Measurements from ENCODE around the gene HNMT. TPM values are rescaled to one million over a fixed set of nuclear protein-coding genes. Genes with fewer than 3 reads are reported as not detected.

Gene HNMT
- total RNA-seq, 1 donor = 161 TPM

DNA sequence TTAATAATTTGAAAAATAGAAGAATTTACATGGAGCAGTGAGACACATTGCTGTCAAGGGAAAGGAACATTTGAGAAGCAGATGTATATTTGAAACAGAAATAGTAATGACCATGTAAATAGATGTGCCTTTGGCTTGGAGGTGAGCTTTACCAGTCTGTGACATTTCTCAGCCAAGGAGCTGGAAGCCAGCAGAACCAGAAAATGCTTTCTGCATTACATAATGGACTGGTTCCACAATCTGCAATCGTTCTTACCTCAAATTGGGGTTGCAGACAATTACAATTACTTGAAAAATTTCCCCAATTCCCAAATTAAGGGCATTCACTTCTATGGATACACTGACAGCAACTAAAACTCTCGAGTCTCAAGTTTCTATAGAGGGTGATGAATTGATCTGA, 59.7 kb downstream of the HNMT start:
- no peak overlapping the region for H3K4me3 ChIP-seq (ENCODE audit: low read depth, low read length)
- no peak for DNase-seq (ENCODE audit: low read depth)
- TF ChIP-seq, protein P1, sequence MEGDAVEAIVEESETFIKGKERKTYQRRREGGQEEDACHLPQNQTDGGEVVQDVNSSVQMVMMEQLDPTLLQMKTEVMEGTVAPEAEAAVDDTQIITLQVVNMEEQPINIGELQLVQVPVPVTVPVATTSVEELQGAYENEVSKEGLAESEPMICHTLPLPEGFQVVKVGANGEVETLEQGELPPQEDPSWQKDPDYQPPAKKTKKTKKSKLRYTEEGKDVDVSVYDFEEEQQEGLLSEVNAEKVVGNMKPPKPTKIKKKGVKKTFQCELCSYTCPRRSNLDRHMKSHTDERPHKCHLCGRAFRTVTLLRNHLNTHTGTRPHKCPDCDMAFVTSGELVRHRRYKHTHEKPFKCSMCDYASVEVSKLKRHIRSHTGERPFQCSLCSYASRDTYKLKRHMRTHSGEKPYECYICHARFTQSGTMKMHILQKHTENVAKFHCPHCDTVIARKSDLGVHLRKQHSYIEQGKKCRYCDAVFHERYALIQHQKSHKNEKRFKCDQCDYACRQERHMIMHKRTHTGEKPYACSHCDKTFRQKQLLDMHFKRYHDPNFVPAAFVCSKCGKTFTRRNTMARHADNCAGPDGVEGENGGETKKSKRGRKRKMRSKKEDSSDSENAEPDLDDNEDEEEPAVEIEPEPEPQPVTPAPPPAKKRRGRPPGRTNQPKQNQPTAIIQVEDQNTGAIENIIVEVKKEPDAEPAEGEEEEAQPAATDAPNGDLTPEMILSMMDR (IDR thresholded peaks at IDR 0.05; ENCODE audit: insufficient read depth, low read depth, low read length) = no peak

DNA sequence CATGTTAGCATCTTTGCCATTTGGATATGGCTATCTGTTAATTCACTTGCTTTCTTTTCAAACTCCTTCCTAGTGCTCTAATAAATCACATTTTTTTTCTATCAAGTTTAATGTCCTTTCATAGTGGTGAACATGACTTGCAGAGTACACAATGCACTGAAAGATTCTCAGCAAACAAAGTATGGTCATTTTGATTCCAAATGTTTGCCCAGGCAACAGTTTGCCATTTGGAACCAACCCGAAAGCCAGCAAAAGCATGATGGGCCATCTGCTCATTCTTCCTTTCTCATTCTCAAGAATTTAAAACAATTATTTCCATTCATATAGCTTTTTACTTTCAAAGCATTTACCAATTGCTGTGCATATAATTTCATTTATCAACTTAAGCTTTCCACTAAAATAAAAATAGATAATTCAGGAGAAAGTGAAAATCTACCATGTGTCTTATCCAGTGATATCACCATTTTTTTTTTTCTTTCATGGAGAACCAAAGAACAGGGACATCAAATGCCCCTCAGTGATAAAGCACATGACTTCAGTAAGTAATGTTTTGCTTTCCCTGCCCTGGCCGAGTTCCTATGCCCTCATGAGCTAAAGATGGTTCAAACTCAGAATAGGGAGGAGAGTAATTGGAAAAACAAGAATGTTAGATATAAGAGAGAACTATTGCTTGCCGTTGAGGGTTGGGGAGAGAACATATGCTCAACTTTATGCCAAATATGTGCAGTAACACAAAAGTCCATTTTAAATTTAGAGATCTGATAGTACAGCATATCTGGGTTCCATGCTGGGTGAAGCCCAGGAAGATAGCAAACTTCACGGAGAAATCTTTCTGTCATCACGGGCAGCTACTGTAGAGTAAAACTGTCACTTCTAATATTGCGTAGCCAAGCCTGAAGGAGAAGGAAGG, 62.1 kb downstream of the HNMT start:
- no peak overlapping the region for H3K4me3 ChIP-seq (ENCODE audit: low read depth, low read length)
- no peak for DNase-seq (ENCODE audit: low read depth)
- TF ChIP-seq, protein P1 (IDR thresholded peaks at IDR 0.05; ENCODE audit: insufficient read depth, low read depth, low read length) = no peak

DNA sequence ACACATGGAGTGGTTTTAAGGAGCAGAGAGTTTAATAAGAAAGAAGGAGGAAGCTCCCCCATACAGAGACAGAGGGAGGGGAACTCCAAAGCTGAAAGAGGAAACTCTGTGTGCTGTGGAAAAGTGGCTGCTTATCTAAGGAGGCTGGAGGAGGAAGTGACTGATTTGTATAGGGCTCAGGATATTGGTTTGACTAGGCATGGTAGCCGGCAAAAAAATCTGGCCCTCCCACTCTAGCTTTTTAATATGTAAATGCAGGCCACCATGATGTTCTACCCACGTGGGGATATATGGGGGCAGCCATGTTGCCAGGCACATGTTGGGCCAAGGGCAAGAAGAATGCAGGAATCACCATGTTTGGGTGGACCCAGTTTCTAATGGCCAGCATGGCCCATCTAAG, 64.3 kb downstream of the HNMT start:
- no peak overlapping the region for H3K4me3 ChIP-seq (ENCODE audit: low read depth, low read length)
- TF ChIP-seq, protein P1 (IDR thresholded peaks at IDR 0.05; ENCODE audit: insufficient read depth, low read depth, low read length) = no peak
- no peak for DNase-seq (ENCODE audit: low read depth)

- TF ChIP-seq, protein P1 (IDR thresholded peaks at IDR 0.05; ENCODE audit: insufficient read depth, low read depth, low read length) = no peak
- DNase-seq (ENCODE audit: low read depth) = no peak
Measured at GRCh38 chr2:138029276-138029675, 65.0 kb downstream of the HNMT start.

DNA sequence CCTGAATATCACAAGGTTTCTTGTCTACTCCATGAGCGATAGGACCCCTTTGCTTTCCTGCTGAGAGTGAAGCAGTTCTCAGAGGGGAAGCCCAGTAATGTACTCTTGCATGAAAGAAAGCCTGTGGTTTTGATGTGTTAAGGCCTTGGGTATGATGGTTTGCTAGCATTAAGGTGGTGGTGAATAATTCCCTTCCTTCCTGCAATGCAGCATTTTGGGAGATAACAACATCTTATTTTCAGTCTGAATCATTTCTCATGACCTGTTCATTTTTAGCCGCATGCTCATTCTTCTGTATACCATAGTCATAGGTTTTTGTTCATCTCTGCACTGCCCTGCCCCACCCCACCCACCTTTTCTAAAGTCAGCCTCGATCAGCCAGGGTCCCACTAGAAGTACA, 66.2 kb downstream of the HNMT start:
- TF ChIP-seq, protein P1 (IDR thresholded peaks at IDR 0.05; ENCODE audit: insufficient read depth, low read depth, low read length) = no peak
- DNase-seq (ENCODE audit: low read depth) = peak; percentile 5
- no peak overlapping the region for H3K4me3 ChIP-seq (ENCODE audit: low read depth, low read length)

More at GRCh38 chr2:138029276-138029675, 65.0 kb downstream of the HNMT start:
- H3K4me3 ChIP-seq (ENCODE audit: low read depth, low read length) = no peak overlapping the region

- DNase-seq (ENCODE audit: low read depth) = no peak
- TF ChIP-seq, protein P1 (IDR thresholded peaks at IDR 0.05; ENCODE audit: insufficient read depth, low read depth, low read length) = no peak
- H3K4me3 ChIP-seq (ENCODE audit: low read depth, low read length) = no peak overlapping the region
Measured at GRCh38 chr2:138032334-138032733, 68.1 kb downstream of the HNMT start.

Measured in fibroblast of villous mesenchyme (primary cell).